K562 (cell line): ENCODE measurements around the gene IFI6. TPM values are rescaled to one million over a fixed set of nuclear protein-coding genes. Genes with fewer than 3 reads are reported as not detected.

Experiments
- FOSL1 ChIP-seq: fragments of 200-800 bp; sonication (Bioruptor generic); conservative IDR thresholded peaks from 2 replicates; pipeline ENCODE4 v1.6.1; 2016; ENCODE audit warnings: missing genetic modification characterization, missing compliant biosample characterization
- GABPB1 ChIP-seq: sonication (generic); formaldehyde crosslinking; IDR thresholded peaks from 2 replicates; pipeline ENCODE4 v1.8.0; 2022; ENCODE audit warnings: mild to moderate bottlenecking, missing genetic modification reagents
- HBP1 ChIP-seq: fragments of 450-650 bp; formaldehyde crosslinking; IDR thresholded peaks from 2 replicates; pipeline ENCODE4 v1.4.0; 2022; ENCODE audit warnings: missing genetic modification characterization
- L3MBTL2 ChIP-seq: fragments of 450-650 bp; IDR thresholded peaks from 2 replicates; pipeline ENCODE4 v1.6.1; 2016; ENCODE audit warnings: mild to moderate bottlenecking, moderate library complexity
- MNT ChIP-seq, 2 experiments: fragments of 450-650 bp; conservative IDR thresholded peaks; 2 replicates each; pipeline ENCODE4 v1.6.1; 2017; ENCODE audit warnings: mild to moderate bottlenecking in 2 of 2, moderate library complexity in 2 of 2
- PCBP2 ChIP-seq: fragments of 200-400 bp; formaldehyde crosslinking; IDR thresholded peaks from 2 replicates; pipeline ENCODE4 v1.6.1; 2018; ENCODE audit warnings: low read length, low read depth, mild to moderate bottlenecking, moderate library complexity; ENCODE audit not compliant: poor library complexity, severe bottlenecking
- TBP ChIP-seq: optimal IDR thresholded peaks from 2 replicates; pipeline ENCODE3; 2011; ENCODE audit warnings: low read depth, low read length, improper control_type of control experiment
- VEZF1 ChIP-seq: fragments of 200-800 bp; sonication (Bioruptor generic); IDR thresholded peaks from 2 replicates; pipeline ENCODE4 v1.6.1; 2017; ENCODE audit warnings: missing genetic modification characterization, missing compliant biosample characterization
- YY1 ChIP-seq, 3 experiments: IDR thresholded peaks; 2 replicates each; pipeline ENCODE4 v1.6.1; 2011; ENCODE audit warnings: low read length in 2 of 3, mild to moderate bottlenecking in 2 of 3, moderate library complexity in 2 of 3, borderline replicate concordance in 1 of 3, control low read depth in 1 of 3, low read depth in 1 of 3; ENCODE audit not compliant: insufficient read depth in 3 of 3, insufficient replicate concordance in 2 of 3, control insufficient read depth in 1 of 3, insufficient read length in 1 of 3; ENCODE audit errors: extremely low read depth in 1 of 3
- ZBTB33 ChIP-seq: sonication (generic); formaldehyde crosslinking; IDR thresholded peaks from 2 replicates; pipeline ENCODE4 v1.8.1; 2023; ENCODE audit warnings: mild to moderate bottlenecking, missing genetic modification reagents
- ZBTB43 ChIP-seq: sonication (generic); formaldehyde crosslinking; IDR thresholded peaks from 2 replicates; pipeline ENCODE4 v1.8.0; 2023; ENCODE audit warnings: mild to moderate bottlenecking, missing genetic modification reagents
- ZNF263 ChIP-seq: sonication (generic); formaldehyde crosslinking; IDR thresholded peaks from 2 replicates; pipeline ENCODE4 v1.8.0; 2022; ENCODE audit warnings: mild to moderate bottlenecking, missing genetic modification reagents, borderline replicate concordance
- ZNF592 ChIP-seq: fragments of 450-650 bp; IDR thresholded peaks from 2 replicates; pipeline ENCODE4 v1.6.1; 2017; ENCODE audit warnings: antibody characterized with exemption, mild to moderate bottlenecking
- polyA plus RNA-seq, 8 experiments: library from polyadenylated mRNA; depleted of rRNA in 4 of 8; stranded (reverse) in 5 of 8; unstranded in 3 of 8; fragments of >200 nt; fragmentation: Nextera tagmentation in 2 of 8; fragmentation: Illumina TruSeq in 1 of 8; extraction: Ambion mirVana in 2 of 8; extraction: Trizol in 1 of 8; gene quantifications; 2 replicates each; pipeline versions ENCODE4 v1.2.1 to v1.2.3, GENCODE V29; 2011 to 2014; ENCODE audit warnings: inconsistent platforms in 1 of 8, missing spikeins in 1 of 8
- total RNA-seq, 7 experiments: library from RNA; depleted of rRNA in 6 of 7; stranded (reverse); fragments of >200 nt in 6 of 7; fragmentation: Illumina TruSeq in 2 of 7; extraction: Trizol in 2 of 7; gene quantifications; 2 replicates each; pipeline versions ENCODE4 v1.2.1 to v1.2.3, GENCODE V29; 2011 to 2021; ENCODE audit warnings: low replicate concordance in 1 of 7

Gene IFI6
- total and polyA plus RNA-seq, 9 of the 15 experiments (the other 6 are each of a cell fraction or from before 2014, with no cell fraction given): 0.17 to 4.5 (median 2.2) TPM

- TF ChIP-seq FOSL1 (tag) (peak; percentile 94), PCBP2 (no peak), ZNF592 (0 out of 2 replicates have a peak, but pooled peaks have one; percentile 64), YY1 (IDR thresholded peaks at IDR 0.05; ENCODE audit: borderline replicate concordance in 1 of 3, control insufficient read depth in 1 of 3, extremely low read depth in 1 of 3, insufficient read depth in 3 of 3, insufficient read length in 1 of 3, insufficient replicate concordance in 2 of 3, low read depth in 1 of 3, low read length in 2 of 3) (peak in 2 of 3 experiments; percentile 52 to 62), ZNF263 (CRISPR knock-in tag) (0 out of 2 replicates have a peak, but pooled peaks have one; percentile 18), ZBTB33 (peak; percentile 61; the same call in 1 of the 2 replicates), MNT (conservative IDR thresholded peaks at IDR 0.05) (peak in 1 of 2 experiments; percentile 43; a peak in 1 of 4 replicates), ZBTB43 (CRISPR knock-in tag) (no peak), HBP1 (CRISPR knock-in tag) (no peak), VEZF1 (CRISPR knock-in tag) (peak; percentile 77), L3MBTL2 (peak; percentile 55; the same call in 1 of the 2 replicates), GABPB1 (no peak), TBP (peak; percentile 11)
Observed at GRCh38 chr1:27666791-27667254, 5.2 kb downstream of the IFI6 start (continued).
